Measurements from ENCODE around the gene PRKCE.

PRKCE gene

GRCh38 chr2:45731141-45731540 is 79.7 kb downstream of the PRKCE start:
- DNase-seq, result no peak

- no peak for DNase-seq
These were observed 81.0 kb downstream of the PRKCE start for GRCh38 chr2:45732436-45732835.

GRCh38 chr2:45732946-45733345 is 81.5 kb downstream of the PRKCE start:
- DNase-seq, result no peak

DNA sequence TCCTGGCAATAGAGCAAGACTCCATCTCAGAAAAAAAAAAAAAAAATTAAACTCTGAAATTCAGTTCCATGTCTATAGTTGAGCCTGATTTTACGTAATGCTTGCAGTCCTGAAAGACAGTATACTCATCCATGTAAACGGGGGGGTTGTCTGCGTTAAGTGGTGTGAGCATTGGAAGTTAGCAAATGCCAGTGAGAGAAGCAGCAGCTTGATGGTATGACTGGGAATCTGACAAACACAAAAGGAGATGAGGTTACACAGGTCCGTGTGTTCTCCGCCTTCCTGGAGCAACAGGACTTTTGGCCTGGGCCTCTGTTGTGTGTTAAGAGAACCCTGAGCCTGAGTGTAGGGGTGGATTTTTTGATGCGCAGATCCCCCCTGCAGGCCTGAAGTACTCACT is 82.9 kb downstream of the PRKCE start:
- no peak for DNase-seq

DNA sequence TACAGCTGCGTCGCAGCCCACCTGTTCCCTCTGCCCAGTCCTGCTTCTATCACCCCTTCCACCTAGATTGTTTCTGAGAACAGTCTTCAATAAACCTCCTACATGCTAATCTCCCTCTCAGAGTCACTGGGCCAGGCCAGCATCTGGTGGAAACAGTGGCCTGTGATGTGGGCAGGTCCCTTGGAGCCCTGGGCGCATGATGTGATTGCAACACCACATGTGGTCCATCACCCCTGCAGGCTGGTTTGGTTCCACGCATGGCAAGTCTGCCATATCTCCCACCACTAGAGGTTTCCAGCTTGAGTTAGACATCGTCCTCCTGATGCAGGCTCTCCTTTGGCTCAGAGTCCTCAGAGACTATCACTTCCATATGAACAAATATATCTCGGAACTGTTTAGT is 83.5 kb downstream of the PRKCE start:
- no peak for DNase-seq

DNA sequence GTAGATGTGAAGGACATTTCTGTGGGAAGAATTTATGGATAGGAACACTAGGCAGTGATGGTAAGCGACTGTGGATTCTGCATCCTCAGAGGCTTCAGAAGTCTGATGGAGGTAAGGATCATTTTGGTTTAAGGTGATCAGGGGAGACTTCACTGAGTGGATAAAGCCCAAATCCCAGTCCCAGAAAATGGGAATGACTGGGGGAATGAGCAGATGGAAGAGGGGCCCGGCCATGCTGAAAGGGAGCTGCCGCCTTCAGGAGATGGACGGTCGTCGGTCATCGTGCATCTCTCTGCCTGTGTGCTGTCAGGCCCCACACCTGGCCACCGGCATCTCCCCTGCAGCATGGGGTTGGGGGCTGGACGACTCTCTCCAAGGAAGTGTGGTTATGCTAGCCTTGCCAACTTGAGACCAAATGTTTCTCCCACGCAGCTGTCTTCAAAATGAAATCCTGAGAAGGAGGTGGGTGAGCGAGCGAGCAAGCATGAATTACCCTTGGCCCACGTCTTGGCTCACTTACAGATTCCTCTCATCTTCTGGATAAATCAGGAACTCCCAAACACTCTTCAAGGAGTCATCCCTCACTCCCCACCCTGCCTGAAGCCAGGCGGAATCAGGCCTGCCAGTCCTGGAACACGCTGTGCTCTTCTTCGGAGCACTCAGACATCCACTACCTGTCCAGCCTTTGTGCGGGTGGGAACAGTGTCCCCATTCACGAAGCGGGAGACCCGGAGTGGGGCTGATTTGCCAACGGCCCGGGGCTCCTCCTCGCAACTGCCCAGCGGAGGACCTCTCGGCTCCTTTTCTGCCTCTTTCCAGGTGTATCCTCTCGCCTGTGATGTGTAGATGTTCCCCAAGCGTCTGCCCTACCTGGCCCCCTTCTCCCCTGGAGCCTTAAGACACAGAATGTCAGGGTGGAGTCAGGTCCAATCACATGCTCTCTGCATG is 85.6 kb downstream of the PRKCE start:
- no peak for DNase-seq

- peak in 1 of 2 experiments; percentile 5 for DNase-seq
These were observed 88.5 kb downstream of the PRKCE start for GRCh38 chr2:45739796-45740485.

DNA sequence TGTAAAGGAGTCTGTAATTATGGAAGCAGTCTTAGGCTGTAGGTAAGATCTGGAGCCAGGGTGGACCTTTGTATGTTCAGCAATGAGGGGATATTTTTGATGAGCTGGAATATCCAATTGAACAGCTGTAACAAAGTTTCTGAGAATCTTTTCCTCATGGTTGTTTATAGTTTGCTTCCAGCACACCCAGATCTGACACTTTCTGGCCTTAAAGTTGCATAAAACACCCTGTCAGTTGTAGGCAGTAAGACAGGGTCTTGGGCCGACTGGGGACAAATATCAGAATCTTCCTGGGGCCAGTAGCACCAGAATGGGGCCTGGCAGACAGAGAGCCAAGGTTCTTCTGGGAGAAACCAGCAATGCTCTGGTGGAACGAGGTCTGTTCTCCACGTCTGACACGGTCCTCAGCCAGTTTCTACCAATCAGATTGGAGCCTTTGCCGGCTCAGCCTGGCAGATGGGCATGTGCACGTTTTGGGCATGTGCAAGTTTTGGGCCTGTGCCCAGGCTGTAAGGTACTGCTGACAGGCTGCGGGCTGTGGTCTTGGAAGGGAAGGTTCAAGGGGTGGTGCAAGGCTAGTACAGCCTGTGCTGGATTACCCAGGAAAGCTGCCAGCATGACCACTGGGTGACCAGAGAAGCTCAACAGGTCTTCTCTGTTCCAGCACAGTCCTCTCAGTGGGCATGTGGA is 89.8 kb downstream of the PRKCE start:
- DNase-seq, result no peak

GRCh38 chr2:45743531-45744396 is 92.3 kb downstream of the PRKCE start:
- no peak for DNase-seq

DNA sequence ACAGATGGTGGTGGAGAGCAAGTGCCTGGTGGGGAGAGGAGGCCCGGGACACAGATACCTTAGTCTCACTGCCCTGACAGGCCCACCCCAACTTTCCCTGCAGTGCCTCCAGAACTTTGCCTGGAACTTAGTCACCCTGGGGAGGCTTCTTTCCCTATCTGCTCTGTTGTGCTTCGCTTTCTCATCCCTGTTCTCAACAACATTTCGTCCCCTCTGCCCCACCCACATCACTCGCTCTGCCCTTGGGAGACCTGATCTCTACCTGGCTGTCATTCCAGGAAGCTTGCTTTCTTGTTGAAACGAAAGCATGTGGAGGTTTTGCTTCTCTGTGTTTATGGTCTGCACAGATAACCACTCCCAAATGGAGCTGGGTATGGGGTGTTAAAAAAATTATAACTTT is 93.8 kb downstream of the PRKCE start:
- DNase-seq, result no peak

- DNase-seq, result no peak
These were observed 95.4 kb downstream of the PRKCE start for GRCh38 chr2:45746888-45747287.

DNA sequence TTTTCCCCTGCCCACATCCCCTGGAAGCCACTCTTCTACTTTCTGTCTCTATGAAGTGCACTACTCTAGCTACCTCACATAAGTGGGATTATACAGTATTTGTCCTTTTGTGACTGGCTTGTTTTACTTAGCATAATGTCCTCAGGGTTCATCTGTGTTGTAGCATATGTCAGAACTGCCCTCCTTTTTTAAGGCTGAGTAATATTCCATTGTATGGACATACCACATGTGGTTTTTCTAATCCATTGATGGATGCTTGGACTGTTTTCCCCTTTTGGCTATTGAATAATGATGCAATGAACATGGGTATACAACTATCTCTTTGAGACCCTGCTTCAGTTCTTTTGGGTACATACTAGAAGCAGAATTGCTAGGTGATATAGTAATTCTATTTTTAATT is 95.9 kb downstream of the PRKCE start:
- DNase-seq, result no peak

GRCh38 chr2:45748239-45748638 is 96.8 kb downstream of the PRKCE start:
- DNase-seq, result no peak

- DNase-seq, result no peak
These were observed 98.5 kb downstream of the PRKCE start for GRCh38 chr2:45750001-45750400.

DNA sequence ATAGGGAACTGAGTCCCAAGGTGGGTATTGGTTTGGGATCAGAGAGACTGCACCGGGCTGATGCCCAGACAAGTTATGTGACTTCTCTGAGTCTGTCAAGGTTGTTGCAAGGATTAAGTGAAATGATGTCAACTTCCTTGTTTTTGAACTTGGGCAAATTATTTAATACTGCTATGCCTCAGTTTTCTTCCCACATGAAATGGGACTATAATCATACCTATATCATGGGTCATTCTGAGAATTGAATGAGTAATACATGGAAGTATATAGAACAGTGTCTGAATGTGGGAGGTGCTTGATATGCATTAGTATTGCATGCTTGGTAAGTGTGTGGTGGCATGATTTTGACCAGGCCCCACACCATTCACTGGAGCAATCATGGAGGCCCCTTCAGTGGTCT is 99.0 kb downstream of the PRKCE start:
- no peak for DNase-seq

DNA sequence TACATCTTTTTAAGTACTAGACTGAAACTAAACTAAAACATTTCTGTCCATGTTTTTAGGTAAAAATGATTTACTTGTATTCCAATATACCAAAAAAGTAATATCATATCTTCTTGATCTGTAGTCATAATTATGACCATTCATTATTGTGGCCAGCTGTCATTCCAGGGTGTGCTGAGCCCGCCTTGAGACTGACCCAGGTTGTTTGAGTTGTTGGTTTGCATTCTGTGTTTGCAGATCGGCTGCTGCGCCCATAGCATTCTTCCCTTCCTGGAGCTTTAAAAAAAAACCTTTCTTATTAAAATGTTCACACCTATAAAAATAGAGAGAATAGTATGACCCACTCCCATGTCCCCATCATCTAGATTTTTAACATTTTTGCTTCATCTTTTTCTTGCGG is 101.9 kb downstream of the PRKCE start:
- DNase-seq, result no peak

- no peak for DNase-seq
These were observed 102.9 kb downstream of the PRKCE start for GRCh38 chr2:45754131-45755010.

DNA sequence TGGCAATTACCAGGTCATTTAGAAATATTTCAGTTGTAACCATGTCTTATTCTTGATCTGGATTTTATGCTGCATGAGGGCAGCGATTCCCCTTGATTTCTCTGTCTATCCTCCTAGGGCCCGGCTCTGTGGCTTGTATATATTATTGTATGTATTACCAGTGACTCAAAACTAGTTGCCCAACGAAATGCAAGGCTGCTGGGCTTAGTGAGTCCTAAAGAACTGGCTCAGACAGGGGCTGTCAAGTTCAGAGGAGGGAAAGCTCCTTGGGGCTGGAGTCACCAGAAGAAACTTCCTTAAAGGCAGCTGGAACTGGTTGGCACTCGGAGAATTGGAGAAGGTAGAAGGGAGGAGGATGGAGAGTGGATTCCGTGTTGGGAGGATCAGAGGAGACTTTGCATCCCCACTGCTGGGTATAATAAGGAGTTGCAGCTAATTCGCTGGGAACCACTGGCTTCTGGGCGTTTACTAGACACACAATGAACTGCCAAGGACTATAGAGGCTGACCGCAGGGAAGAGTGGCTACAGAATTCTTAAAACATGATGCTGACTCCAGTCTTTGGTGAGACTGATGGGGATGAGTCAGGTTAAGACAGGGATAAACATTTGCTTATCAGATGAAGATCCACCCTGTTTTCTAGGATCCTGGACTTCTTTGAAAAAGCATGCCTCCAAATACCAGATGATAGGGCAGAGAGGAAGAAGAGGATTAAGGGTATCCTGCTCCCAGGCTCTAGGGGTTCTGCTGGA is 104.3 kb downstream of the PRKCE start:
- DNase-seq, result no peak

DNA sequence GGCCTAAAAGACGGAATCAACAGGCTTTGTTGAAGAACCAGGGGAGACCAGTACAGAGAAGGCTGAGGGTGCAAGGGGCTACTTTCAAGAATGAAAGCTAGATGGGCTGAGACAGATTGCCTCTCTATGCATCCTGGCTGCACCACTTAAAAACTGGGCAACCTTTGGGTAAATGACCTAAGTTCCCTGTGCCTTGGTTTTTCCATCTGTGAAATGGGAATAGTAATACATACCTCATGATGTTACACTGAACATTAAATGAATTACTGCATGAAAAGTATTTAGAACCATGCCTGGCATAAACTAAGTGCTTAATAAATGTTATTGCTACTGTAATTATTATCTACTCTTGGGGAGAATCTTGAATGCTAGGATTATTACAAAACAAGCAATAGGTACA is 106.5 kb downstream of the PRKCE start:
- no peak for DNase-seq

GRCh38 chr2:45759310-45759851 is 107.9 kb downstream of the PRKCE start:
- no peak for DNase-seq

DNA sequence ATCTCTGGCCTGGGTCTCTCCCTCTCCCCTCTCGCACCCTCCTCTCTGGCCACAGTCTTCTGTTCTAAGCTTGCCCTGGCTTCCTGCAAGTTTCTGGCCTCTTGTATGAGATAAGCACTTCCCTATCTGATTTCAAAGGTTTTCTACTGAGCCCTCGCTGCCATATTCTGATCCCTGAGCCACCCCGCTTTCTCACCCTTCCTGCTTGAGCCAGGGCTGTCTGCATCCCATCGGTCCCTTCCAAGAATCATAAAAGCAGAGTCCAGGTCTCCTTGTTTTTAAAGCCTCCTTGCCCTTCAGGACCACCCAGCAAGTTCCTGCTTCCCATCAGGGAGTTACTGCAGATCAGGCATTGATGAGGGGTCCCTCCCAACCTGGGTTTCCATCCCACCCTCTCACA is 110.2 kb downstream of the PRKCE start:
- no peak for DNase-seq
